ENCODE measurements around the gene KIF22. TPM values are rescaled to one million over a fixed set of nuclear protein-coding genes. Genes with fewer than 3 reads are reported as not detected.

KIF22 gene
- total RNA-seq, 1 experiment from 2014 or later, result 155 TPM

- Histone ChIP-seq H3K4me3 (replicated peaks in 1 of 2; ENCODE audit: low read depth in 1 of 2, low read length in 2 of 2) (peak overlapping the region; percentile 67 to 70), H4K20me1 (ENCODE audit: insufficient read depth) (no peaks in the 10 kb centered on the region), H3K27ac (ENCODE audit: low read depth, low read length) (peak overlapping the region; percentile 85), H3K9me3 (ENCODE audit: control insufficient read depth in 1 of 2, insufficient read depth in 1 of 2, low read depth in 1 of 2, low read length in 2 of 2) (no peaks in the 10 kb centered on the region), H2AFZ (ENCODE audit: low read depth, low read length, poor library complexity, severe bottlenecking) (no peak overlapping the region), H3K9ac (ENCODE audit: low read length) (peak overlapping the region; percentile 84), H3K36me3 (ENCODE audit: control insufficient read depth in 1 of 2, insufficient read depth in 2 of 2, low read length in 2 of 2) (peaks cover 11 to 40% of the 10 kb centered on the region in 2 experiments; a peak in 3 of 4 replicates), H3K4me1 (ENCODE audit: control insufficient read depth in 1 of 2, insufficient read depth in 2 of 2, low read length in 2 of 2) (peaks cover 19 to 46% of the 10 kb centered on the region in 2 experiments), H3K27me3 (ENCODE audit: insufficient read depth, low read length) (no peaks in the 10 kb centered on the region), H3K79me2 (ENCODE audit: insufficient read depth, low read length) (peaks cover 25% of the 10 kb centered on the region), H3K9me2 (ENCODE audit: insufficient read depth) (no peaks in the 10 kb centered on the region), H3K4me2 (ENCODE audit: low read length) (peak overlapping the region; percentile 87)
- intact Hi-C loops (cut with micrococcal nuclease), result loop anchor here (2.0 kb wide), 1 partner anchor 14 kb away; the partner anchor contains the start of gene KIF22
- ChIA-PET CTCF (interaction anchor here (1.5 to 2.3 kb wide), 2 partner anchors 15 to 43 kb away, joined by 5 to 6 read pairs; partner anchors contain the start of gene KIF22), POLR2A (interaction anchor here (0.7 to 1.9 kb wide), 3 partner anchors 9 to 17 kb away, joined by 3 to 10 read pairs (median 3); partner anchors contain the start of gene KIF22), RAD21 (ENCODE audit: low non-redundant PET in 1 of 2, low total read pairs in 2 of 2, uncharacterized antibody in 2 of 2, unreplicated experiment in 2 of 2) (interaction anchor here (0.6 to 1.1 kb wide), 2 partner anchors 14 to 104 kb away, joined by 3 to 4 read pairs; partner anchors contain the start of gene KIF22 (in 1 of the 2))
- TF ChIP-seq POLR2AphosphoS5 (IDR thresholded peaks at IDR 0.05; ENCODE audit: low read depth, low read length) (peak; percentile 20; the same call in 1 of the 2 replicates), MAX (IDR thresholded peaks at IDR 0.05) (no peak)
- TSS peak; percentile 68 for BruUV-seq (replicated peaks)
- DNase-seq (ENCODE audit: low read depth, low spot score), result no peak
- no peak for ATAC-seq
These were observed 14.1 kb downstream of the KIF22 start for GRCh38 chr16:29804455-29805231.

GRCh38 chr16:29805232-29806098 is 14.9 kb downstream of the KIF22 start:
- peak; percentile 93 for DNase-seq (ENCODE audit: low read depth, low spot score)
- ChIA-PET RAD21 (ENCODE audit: low non-redundant PET in 1 of 2, low total read pairs in 2 of 2, uncharacterized antibody in 2 of 2, unreplicated experiment in 2 of 2) (interaction anchor here (0.9 to 1.1 kb wide), 2 partner anchors 11 to 105 kb away, joined by 4 to 9 read pairs; partner anchors contain the start of gene PAGR1 (in 1 of the 2)), CTCF (interaction anchor here (0.6 to 3.5 kb wide), 5 partner anchors 9 to 43 kb away, joined by 3 to 36 read pairs (median 6); partner anchors contain the start of genes KIF22 and PAGR1), POLR2A (interaction anchor here (0.7 to 1.2 kb wide), 4 partner anchors 10 to 105 kb away, joined by 3 to 4 read pairs (median 4); partner anchors contain the start of genes KIF22 and MVP)
- Histone ChIP-seq H3K27ac (ENCODE audit: low read depth, low read length) (peak overlapping the region; percentile 85), H2AFZ (ENCODE audit: low read depth, low read length, poor library complexity, severe bottlenecking) (no peak overlapping the region), H4K20me1 (ENCODE audit: insufficient read depth) (no peaks in the 10 kb centered on the region), H3K27me3 (ENCODE audit: insufficient read depth, low read length) (no peaks in the 10 kb centered on the region), H3K79me2 (ENCODE audit: insufficient read depth, low read length) (peaks cover 33% of the 10 kb centered on the region), H3K9me2 (ENCODE audit: insufficient read depth) (no peaks in the 10 kb centered on the region), H3K4me1 (ENCODE audit: control insufficient read depth in 1 of 2, insufficient read depth in 2 of 2, low read length in 2 of 2) (peaks cover 26 to 54% of the 10 kb centered on the region in 2 experiments), H3K9me3 (ENCODE audit: control insufficient read depth in 1 of 2, insufficient read depth in 1 of 2, low read depth in 1 of 2, low read length in 2 of 2) (no peaks in the 10 kb centered on the region), H3K4me3 (replicated peaks in 1 of 2; ENCODE audit: low read depth in 1 of 2, low read length in 2 of 2) (peak overlapping the region; percentile 67 to 70), H3K36me3 (ENCODE audit: control insufficient read depth in 1 of 2, insufficient read depth in 2 of 2, low read length in 2 of 2) (peaks cover 9 to 38% of the 10 kb centered on the region in 2 experiments; a peak in 3 of 4 replicates), H3K9ac (ENCODE audit: low read length) (peak overlapping the region; percentile 84), H3K4me2 (ENCODE audit: low read length) (peak overlapping the region; percentile 87)
- ATAC-seq, result peak; percentile 56
- BruUV-seq (replicated peaks), result no TSS peak
- TF ChIP-seq YY1 (IDR thresholded peaks at IDR 0.05; ENCODE audit: extremely low read depth, insufficient replicate concordance, low read depth, low read length), result peak; percentile 95
- peak; percentile 94 for TF ChIP-seq POLR2AphosphoS5 (IDR thresholded peaks at IDR 0.05; ENCODE audit: low read depth, low read length)
- no peak for TF ChIP-seq MAX (IDR thresholded peaks at IDR 0.05)
- no peak for TF ChIP-seq JUND (IDR thresholded peaks at IDR 0.05)
- peak; percentile 89 for TF ChIP-seq ZBTB33 (IDR thresholded peaks at IDR 0.05; ENCODE audit: extremely low read depth, insufficient replicate concordance, low read length)
- TF ChIP-seq POLR2A (IDR thresholded peaks at IDR 0.05; ENCODE audit: borderline replicate concordance, extremely low read depth, insufficient read depth, insufficient read length), result peak; percentile 75
- TF ChIP-seq ZFX (IDR thresholded peaks at IDR 0.05), result peak; percentile 31; the same call in 1 of the 2 replicates
- intact Hi-C loops (cut with micrococcal nuclease), result loop anchor here (2.0 kb wide), 1 partner anchor 15 kb away; the partner anchor contains the start of gene KIF22
